GM19395 (cell line): ENCODE results near the gene OR51B4.
A peak's percentile ranks its signal among the peaks of the same experiment; 100 is the strongest.
"Not testable (repeated sequence)": the region's sequence is repeated elsewhere in the genome, so short reads cannot be mapped to it uniquely, and the experiment has no call there.

Source experiments
- ATAC-seq: cut with Tn5 transposase; IDR thresholded peaks from one replicate; pipeline ENCODE4 v1.9.1; 2021; ENCODE audit warnings: mild to moderate bottlenecking, moderate library complexity; ENCODE audit not compliant: unreplicated experiment

Gene OR51B4, protein sequence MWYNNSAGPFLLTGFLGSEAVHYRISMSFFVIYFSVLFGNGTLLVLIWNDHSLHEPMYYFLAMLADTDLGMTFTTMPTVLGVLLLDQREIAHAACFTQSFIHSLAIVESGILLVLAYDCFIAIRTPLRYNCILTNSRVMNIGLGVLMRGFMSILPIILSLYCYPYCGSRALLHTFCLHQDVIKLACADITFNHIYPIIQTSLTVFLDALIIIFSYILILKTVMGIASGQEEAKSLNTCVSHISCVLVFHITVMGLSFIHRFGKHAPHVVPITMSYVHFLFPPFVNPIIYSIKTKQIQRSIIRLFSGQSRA

DNA sequence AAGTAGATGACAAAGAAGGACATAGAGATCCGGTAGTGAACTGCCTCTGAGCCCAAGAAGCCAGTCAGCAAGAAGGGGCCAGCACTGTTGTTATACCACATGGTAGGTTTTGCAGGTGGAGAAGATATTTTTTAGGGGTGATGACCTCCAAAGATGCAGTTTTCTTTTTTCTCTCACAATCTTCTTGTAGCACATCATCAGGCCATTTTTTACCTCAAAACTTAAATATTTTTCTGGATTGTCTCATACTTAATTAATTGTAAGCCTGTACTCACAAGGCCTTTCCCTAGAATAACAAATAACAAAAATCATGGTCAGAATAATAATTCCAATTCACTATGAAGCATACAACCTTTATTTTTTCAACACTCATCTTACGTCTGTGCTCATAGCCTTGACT is at the start of gene OR51B4:
TSS of gene OR51B4 (minus strand) at position 101 of the 400 bp plus-strand sequence. CDS start at position 101, 0 bp downstream.
- no peak for ATAC-seq

DNA sequence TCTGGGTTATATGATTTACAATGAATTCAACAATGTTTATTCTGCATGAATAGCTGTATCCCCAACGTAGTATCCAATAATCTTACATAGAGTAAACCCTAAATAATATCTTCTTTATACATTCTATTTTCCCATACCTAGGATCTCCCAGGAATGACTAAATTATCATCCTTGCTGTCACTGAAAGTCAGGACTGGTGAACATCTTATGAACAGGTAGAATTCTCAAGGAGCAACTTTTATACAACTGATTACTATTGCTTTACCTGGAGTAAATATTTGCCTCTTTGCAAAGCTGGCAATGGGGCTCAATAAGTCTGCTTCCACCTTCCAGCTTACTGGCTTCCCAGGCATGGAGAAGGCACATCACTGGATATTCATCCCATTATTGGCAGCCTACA is 49.5 kb upstream of the OR51B4 start, which contains the start of gene OR51B6:
TSS of gene OR51B6 (plus strand) at position 301 of the 400 bp plus-strand sequence. CDS start at position 301, 0 bp downstream.
- no peak for ATAC-seq

DNA sequence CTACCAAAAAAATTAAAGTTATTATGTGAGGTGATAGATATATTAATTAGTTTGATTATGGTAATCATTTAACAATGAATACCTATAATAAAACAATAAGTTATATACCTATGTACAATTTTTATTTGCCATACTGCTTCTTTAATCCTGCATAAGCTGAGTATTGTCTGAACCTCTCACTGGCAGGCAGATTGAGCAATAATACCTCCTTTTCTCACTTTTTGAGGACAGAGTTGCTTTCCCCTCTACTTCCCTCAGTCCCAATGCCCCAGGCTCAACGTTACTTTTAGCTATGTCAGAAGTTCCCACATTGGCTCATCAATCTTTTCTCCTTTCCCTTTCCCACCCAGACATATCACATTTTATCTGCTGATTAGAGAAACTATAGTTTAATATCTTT is 47.8 kb upstream of the OR51B4 start:
- no peak for ATAC-seq

DNA sequence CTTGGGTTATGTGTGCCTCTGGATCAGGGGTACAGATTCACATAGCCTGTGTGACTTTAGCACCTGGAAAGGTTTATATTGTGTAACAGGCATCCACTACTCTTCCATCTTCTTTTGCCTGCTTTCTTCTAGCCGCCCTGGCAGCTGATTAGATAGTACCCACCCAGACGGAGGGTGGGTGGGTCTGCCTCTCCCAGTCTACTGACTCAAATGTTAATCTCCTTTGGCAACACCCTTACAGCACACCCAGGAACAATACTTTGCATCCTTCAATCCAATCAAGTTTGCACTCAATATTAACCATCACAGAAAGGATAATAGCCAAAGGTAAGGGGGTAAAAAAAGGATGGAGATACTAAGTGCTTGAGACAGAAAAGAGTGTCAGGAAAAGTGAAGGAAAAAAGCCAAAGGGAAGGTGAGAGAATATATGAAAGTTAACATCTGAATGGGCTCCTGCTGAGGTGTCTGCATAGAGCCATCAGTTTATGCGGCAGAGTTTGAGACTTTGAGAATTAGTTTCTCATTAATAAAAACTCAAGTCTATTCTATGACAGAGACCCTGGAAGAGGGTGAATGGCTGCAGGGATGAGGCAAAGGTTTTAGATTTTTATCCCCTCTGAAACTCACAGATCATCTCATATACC is 46.9 kb upstream of the OR51B4 start:
- ATAC-seq = no peak

DNA sequence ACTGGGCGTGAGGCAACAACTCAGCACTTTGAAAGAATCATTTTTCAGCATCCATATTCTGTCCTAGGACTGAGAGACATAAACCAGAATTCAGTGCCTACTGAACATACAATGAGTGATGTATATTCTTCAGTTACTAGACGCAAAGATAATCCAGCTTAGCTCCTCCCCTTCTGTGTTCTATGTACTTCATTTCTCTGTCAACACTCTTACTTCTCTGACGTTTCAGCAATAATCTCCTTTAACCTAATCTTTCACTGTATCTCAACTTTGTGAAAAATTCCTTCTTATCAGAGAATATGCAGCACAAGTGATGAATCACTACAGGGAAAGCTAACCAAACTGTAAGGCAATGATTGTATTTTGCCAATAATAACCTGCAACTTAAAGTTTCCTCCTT is 44.1 kb upstream of the OR51B4 start:
- no peak for ATAC-seq

DNA sequence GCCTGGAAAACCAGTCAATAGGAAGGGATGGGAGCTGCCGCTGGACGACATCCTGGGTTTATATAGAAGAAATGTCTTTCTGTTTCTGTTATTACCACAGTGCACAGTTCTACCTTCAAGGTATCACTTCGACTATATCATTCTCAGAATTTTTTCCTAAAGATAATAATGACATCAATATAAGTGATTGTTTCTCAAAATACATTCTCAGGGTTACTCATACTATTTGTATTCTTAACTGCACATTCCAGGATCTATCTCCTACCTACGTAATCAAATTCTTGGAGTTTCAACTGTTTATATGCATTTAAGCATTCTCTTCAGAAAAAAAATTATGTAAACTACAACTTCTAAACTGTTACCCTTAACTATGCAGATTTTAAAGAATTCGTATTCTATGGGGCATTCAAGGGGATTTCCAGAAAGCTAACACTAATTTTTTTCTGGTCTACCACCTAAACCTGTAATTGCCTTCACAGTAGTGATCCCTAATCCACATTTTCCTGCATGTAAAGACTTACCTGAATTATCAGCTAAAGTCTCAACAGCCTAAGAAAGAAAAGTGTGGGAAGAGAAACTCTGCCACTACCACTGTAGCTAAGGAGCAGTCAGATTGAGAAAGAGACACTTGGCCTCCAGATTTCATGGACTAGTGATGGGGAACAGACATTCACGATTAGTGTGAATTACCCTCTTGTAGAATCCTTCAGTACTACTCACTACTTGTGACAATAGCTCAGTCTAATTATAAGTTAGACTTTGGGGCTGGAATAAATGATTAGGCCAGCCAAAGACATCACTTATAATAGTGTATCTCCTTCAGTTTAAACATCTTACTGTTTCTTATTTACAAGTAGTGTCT is 42.0 kb upstream of the OR51B4 start, which contains the start of gene OR51B5:
TSS of gene OR51B5 (minus strand) at position 51 of the 862 bp plus-strand sequence. CDS start at position 51, 0 bp downstream.
- no peak for ATAC-seq

DNA sequence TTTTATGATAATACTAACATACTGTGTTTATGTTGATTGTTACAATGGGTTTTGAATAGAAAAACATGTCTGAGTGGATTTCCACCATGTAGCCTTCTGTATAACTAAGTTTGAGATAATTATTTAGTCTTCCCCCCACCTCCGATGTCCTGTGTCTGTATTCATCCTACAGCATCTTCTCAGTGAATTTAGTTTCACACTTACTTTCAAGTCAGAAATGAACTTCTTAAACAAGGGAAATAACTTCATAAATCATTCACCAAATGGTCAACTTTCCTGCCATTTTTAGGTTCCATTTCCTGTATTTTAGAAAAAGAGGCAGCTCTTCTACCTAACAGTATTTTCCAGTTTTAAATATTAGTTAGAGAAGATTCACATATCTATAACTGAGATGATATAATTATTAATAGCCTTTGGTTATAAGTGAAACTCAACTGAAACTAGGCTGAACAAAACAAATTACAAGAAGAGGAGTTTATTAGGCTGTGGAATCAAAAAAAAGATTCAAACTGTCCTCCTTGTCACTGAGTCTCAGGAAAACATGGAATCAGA is 38.1 kb upstream of the OR51B4 start:
- peak; percentile 82 for ATAC-seq

DNA sequence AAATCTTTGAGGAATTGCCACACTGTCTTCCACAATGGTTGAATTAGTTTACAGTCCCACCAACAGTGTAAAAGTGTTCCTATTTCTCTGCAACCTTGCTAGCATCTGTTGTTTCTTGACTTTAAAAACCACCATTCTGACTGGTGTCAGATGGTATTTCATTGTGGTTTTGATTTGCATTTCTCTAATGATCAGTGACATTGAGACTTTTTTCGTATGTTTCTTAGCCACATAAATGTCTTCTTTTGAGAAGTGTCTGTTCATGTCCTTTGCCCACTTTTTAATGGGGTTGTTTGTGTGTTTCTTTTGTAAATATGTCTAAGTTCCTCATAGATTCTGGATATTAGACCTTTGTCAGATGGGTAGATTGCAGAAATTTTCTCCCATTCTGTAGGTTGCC is 35.5 kb upstream of the OR51B4 start:
- not testable (repeated sequence) for ATAC-seq

DNA sequence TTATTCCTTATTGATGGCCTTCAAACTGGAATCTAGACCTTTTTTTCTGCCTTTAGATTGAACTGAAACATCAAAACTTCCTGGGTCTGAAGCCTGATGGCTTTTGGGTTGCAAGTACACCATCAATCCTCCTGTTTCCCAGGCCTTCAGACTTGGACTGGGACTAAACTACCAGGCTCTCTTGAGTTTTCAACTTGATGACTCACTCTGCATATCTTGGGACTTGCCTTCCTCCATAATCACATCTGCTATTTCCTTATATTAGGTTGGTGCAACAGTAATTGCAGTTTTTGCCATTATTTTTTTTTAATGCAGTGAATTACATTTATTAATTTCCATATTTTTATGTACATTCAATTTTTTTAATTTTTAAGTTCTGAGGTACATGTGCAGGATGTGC is 34.6 kb upstream of the OR51B4 start:
- no peak for ATAC-seq

DNA sequence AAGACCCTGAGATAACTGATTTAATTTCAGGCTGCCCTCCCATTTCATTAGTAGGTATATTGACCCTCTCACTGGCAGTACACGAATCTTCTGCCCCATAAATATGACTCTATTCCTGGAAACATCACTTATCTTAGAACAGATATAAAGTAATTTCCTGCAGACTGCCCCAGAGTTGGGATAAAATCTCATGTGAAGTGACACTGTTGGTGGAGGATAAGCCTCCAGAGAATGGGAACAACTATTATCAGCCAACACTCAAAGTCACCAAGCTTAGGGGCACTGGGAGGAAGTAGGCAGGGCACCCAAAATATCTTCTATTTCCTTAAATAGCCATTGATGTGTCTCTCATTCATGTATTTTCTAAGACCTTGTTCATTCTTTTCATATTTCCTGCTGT is 33.4 kb upstream of the OR51B4 start:
- ATAC-seq = no peak

DNA sequence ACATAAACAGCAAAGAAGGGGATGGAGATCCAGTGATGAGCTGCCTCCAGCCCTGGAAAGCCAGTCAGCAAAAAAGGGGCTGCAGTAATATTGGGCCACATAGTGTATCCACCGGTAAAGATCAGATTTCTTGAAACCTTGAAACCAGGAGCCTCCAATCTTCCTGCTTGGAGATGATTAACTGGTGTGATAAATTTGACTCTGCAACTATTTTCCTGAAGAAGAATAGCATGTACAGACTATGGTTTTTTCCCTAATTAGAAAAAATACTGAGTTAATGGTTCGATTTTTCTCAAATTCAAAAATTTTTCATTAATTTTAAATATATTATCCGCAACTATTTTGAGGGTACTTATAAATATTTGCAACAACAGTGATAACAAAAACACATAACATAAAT is 22.5 kb upstream of the OR51B4 start, which contains the start of gene OR51B2:
TSS of gene OR51B2 (minus strand) at position 101 of the 400 bp plus-strand sequence. CDS start at position 101, 0 bp downstream.
- no peak for ATAC-seq

DNA sequence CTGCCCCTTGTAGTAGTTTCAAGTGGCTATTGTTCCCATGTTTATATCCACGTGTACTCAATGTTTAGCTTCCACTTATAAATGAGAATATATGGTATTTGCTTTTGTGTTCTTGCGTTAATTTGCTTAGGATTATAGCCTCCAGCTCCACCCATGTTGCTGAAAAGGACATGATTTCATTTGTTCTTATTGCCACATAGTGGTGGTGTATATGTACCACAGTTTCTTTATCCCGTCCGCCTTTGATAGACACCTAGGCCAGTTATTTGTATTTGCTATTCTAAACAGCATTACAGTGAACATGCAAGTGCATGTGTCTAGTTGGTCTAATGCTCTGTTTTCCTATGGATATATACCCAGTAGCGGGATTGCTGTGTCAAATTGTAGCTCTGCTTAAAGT is 15.5 kb upstream of the OR51B4 start:
- no peak for ATAC-seq

DNA sequence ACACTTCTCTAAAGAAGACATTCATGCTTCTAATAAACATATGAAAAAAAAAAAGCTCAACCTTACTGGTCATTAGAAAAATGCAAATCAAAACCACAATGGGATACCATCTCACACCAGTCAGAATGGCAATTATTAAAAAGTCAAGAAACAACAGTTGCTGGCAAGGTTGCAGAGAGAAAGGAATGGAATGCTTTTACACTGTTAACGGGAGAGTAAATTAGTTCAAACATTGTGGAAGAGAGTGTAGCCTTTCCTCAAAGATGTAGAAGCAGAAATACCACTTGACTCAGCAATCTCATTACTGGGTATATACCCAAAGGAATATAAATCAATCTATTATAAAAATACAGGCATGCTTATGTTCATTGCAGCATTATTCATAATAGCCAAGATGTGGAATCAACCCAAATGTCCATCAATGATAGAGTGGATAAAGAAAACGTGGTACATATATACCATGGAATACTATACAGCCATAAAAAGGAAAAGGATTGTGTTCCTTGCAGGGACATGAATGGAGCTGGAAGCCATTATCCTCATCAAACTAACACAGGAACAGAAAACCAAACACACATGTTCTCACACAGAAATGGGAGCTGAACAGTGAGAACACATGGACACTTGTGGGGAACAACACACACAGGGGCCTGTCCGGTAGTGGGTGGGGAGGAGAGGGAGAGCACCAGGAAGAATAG is 11.7 kb upstream of the OR51B4 start:
- ATAC-seq = not testable (repeated sequence)

DNA sequence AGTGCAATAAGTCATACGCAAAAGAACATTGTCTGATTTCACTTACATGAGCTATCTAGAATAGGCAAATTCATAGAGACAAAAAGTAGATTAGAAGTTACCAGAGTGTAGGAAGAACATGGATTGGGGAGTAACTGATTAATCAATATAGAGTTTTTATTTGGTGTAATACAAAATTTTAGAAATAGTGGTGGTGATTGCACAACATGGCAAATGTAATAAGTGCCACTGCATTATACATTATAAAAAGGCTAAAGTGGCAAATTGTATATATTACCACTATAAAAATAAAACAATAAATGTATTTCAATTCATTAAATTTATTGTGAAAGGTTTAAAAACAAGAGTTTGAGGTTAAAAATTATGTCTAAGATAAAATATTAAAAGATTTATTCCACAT is 8.7 kb upstream of the OR51B4 start:
- no peak for ATAC-seq

DNA sequence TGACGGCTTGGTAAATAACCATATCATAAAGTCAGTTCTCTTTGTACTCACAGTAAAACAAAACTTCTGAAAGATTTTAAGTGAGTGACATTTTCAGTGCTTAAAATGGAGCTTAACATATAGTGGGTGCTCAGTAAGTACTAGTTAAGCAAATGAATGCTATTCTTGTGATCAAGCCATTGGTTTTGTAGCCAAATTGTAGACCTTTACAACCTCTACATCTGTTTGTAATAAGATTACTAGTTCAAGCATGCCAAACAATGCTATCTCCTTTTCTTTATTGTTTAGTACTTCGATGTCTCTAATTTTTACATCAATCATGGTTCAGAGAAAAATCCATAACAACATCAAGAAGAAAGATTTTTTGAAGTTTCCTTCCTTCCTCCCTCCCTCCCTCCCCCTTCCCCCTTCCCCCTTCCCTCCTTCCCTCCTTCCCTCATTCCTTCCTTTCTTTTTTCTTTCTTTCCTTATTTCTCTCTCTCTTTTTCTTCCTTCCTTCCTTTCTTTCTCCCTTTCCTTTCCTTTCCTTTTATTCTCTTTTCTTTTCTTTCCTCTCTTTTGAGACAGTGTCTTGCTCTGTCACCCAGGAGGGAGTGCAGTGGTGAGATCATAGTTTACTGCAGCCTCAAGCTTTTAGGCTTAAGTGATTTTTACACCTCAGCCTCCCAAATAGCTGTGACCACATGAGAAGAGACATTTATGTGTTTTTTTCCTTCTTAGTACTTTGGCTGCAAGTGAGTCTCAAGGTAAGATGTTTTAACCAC is 5.7 kb upstream of the OR51B4 start:
- ATAC-seq = no peak

DNA sequence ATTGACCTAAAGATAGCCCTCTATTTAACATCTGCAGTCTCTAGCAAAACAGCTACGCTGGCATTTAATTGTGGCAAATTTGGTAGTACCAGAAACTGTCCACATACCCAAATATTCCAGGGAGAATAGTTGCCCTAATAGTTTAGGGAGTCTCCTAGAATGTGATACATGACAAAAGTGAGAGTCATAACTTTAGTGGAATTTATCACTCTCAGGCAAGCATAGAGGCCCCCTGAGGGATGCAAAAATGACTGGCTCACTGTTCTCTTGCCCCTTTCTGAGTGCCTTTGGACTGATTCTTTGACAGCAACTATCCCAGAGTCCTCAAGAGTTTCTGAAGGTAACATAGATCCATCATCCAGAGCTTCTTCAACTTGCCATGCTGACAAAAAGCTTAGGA is 2.3 kb upstream of the OR51B4 start:
- ATAC-seq = no peak

DNA sequence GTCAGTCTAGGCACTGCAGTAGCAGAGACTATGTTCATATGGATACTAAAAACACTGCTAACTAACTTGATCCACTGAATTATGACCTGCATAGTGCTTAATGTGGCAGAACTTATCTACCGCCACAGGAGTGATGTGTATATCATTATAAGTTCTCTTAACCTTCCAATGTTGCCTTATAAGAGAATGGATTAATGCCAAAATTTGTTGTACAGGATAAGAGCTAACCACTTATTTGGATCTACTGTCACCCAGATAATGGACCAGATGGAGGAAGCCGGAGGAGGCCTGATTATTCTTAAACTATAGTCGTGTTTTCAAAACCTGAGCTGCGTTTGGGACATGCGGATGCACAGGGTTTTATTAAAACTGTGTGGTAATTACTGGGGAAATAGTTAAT is 1.9 kb upstream of the OR51B4 start:
- ATAC-seq = no peak

DNA sequence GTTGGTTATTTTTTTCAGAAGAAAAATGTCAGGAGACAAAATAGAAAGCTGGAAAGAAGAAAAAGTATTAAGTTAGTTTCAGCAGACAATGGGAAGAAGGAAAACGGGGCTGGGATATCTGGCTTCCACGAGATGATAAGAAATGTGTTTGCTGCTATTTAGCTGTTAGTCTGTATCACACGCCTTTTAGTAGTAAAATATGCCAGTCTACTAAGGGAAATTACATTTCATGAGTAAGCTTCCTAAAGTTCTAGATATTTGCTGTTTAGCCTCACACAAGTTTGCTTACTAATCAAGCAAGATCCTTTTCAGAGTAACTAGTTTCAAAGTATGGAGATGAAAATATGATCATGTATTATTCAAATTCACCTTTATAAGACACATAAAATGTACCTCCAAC is 1.5 kb downstream of the OR51B4 start:
- no peak for ATAC-seq

DNA sequence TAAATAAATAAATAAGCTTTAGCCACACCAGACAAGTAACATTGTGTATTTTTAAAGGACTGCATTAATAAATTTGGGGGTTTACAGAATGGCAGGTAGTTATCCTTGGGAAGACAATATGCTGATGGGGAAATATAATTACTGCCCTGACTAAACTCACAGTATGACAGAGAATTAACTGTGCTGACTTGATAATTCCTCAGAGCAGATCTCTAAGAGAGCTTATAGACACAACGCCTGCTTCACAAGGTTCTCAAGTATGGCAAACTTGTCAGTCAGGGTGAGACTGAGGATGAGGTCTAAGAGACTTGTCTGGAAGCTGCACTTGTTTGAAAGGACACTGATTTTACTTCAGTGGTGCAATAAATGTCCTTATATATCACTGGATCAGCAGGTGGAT is 3.3 kb downstream of the OR51B4 start:
- ATAC-seq = no peak
